Hepatocyte (in vitro differentiated cells): ENCODE data around the gene SASH3. TPM values are rescaled to one million over a fixed set of nuclear protein-coding genes. Genes with fewer than 3 reads are reported as not detected.

Source experiments
- DNase-seq: peaks from one replicate; pipeline ENCODE4 v3.0.0-alpha.2; 2016; ENCODE audit warnings: low spot score
- H2AFZ ChIP-seq: fragments of 200-600 bp; sonication (generic); 2 replicates; pipeline ENCODE4 v1.6.0; 2016; ENCODE audit warnings: antibody characterized with exemption, mild to moderate bottlenecking
- H3K27ac ChIP-seq: fragments of 200-600 bp; sonication (generic); 2 replicates; pipeline ENCODE4 v1.5.1; 2016; ENCODE audit warnings: mild to moderate bottlenecking
- H3K27me3 ChIP-seq: fragments of 200-600 bp; sonication (generic); 2 replicates; pipeline ENCODE4 v1.6.1; 2016
- H3K36me3 ChIP-seq: fragments of 200-600 bp; sonication (generic); replicated peaks from 2 replicates; pipeline ENCODE4 v1.5.1; 2016; ENCODE audit warnings: low read depth; ENCODE audit not compliant: insufficient read depth
- H3K4me1 ChIP-seq: fragments of 200-600 bp; sonication (generic); 2 replicates; pipeline ENCODE4 v1.5.1; 2016; ENCODE audit warnings: mild to moderate bottlenecking, moderate library complexity; ENCODE audit not compliant: insufficient read depth
- H3K4me2 ChIP-seq: fragments of 200-600 bp; sonication (generic); 2 replicates; pipeline ENCODE4 v1.6.0; 2016
- H3K4me3 ChIP-seq: fragments of 200-600 bp; sonication (generic); 2 replicates; pipeline ENCODE4 v1.5.1; 2016; ENCODE audit warnings: mild to moderate bottlenecking
- H3K79me2 ChIP-seq: fragments of 200-600 bp; sonication (generic); 2 replicates; pipeline ENCODE4 v1.6.0; 2017; ENCODE audit warnings: mild to moderate bottlenecking
- H3K9me2 ChIP-seq: fragments of 200-600 bp; sonication (generic); replicated peaks from 2 replicates; pipeline ENCODE4 v1.6.0; 2017; ENCODE audit warnings: mild to moderate bottlenecking; ENCODE audit not compliant: insufficient read depth
- H3K9me3 ChIP-seq: fragments of 200-600 bp; sonication (generic); 2 replicates; pipeline ENCODE4 v1.5.1; 2016; ENCODE audit warnings: low read depth, mild to moderate bottlenecking
- H4K20me1 ChIP-seq: fragments of 200-600 bp; sonication (generic); 2 replicates; pipeline ENCODE4 v1.6.0; 2016; ENCODE audit warnings: mild to moderate bottlenecking; ENCODE audit not compliant: insufficient read depth, poor library complexity, severe bottlenecking
- EZH2 ChIP-seq: fragments of 200-600 bp; sonication (generic); IDR thresholded peaks from 2 replicates; pipeline ENCODE4 v1.6.1; 2016; ENCODE audit warnings: antibody characterized with exemption, mild to moderate bottlenecking, borderline replicate concordance
- EZH2phosphoT487 ChIP-seq: fragments of 200-600 bp; sonication (generic); IDR thresholded peaks from one replicate; pipeline ENCODE4 v1.6.1; 2018; ENCODE audit warnings: antibody characterized with exemption, mild to moderate bottlenecking, low read depth, moderate library complexity; ENCODE audit not compliant: unreplicated experiment, severe bottlenecking
- WGBS: methylation state at CpG from one replicate; pipeline ENCODE4 v1.1.6; 2016; ENCODE audit warnings: low lambda C conversion rate; ENCODE audit errors: missing lambda C conversion rate; 5-methylcytosine and 5-hydroxymethylcytosine counted together
- polyA plus RNA-seq: library from polyadenylated mRNA; unstranded; fragments of >200 nt; fragmentation: Nextera tagmentation; extraction: Ambion mirVana; gene quantifications from 2 replicates; pipeline ENCODE4 v1.2.1, GENCODE V29; 2016
- total RNA-seq: library from RNA; depleted of rRNA; stranded (reverse); fragments of >200 nt; gene quantifications from 2 replicates; pipeline ENCODE4 v1.2.3, GENCODE V29; 2014
- TF ChIP-seq, protein P1 (sequence below): fragments of 200-600 bp; sonication (generic); IDR thresholded peaks from 2 replicates; pipeline ENCODE4 v1.5.1; 2016; ENCODE audit warnings: antibody characterized with exemption, mild to moderate bottlenecking; ENCODE audit not compliant: poor library complexity

Gene SASH3
- total and polyA plus RNA-seq, 2 experiments from 2014 or later, result 0.31 to 0.67 TPM

DNA sequence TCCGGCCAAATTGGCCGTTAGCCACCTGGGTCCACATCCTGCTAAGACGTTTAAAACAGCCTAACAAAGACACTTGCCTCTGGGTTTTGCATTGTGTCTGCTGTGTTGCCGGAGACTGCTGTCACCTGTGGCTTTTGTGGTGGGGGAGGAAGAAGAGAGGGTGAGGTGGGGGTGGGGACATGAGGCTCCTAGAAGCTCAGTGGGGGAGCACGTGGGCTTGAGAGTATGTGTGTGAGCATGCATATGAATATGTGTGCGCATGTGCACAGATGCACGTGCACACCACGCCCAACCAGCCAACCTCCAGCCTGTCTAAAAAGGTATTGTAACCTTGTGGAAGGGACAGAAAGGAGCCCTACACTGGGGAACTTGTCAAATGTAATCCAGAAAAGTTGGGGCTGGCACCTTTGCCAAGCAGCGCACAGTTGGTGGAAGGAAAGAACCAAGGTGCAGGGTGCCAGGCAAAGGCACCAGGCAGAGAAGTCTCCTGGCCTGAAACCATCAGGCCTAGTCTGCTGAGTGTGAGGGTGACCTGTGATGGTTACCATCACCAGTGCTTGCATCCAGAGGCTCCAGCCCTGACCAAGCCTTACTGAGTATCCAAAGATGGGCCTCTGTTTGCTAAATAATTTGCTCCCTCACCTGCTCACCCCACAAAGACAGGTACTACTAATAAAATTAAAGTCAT lies 10.1 kb upstream of the SASH3 start:
- DNase-seq, result no peak

GRCh38 chrX:129771266-129771995 lies 8.3 kb upstream of the SASH3 start:
- Histone ChIP-seq H4K20me1 (no peaks in the 10 kb centered on the region), H3K79me2 (no peaks in the 10 kb centered on the region), H3K4me3 (no peak overlapping the region), H3K27me3 (no peaks in the 10 kb centered on the region), H3K27ac (no peak overlapping the region), H2AFZ (no peak overlapping the region), H3K9me2 (no peaks in the 10 kb centered on the region), H3K9me3 (no peaks in the 10 kb centered on the region), H3K4me2 (no peak overlapping the region), H3K4me1 (peaks cover 3% of the 10 kb centered on the region), H3K36me3 (no peaks in the 10 kb centered on the region)
- 72% methylated on average over 14 of the region's 14 CpGs for WGBS
- no peak for TF ChIP-seq EZH2
- TF ChIP-seq, protein P1, sequence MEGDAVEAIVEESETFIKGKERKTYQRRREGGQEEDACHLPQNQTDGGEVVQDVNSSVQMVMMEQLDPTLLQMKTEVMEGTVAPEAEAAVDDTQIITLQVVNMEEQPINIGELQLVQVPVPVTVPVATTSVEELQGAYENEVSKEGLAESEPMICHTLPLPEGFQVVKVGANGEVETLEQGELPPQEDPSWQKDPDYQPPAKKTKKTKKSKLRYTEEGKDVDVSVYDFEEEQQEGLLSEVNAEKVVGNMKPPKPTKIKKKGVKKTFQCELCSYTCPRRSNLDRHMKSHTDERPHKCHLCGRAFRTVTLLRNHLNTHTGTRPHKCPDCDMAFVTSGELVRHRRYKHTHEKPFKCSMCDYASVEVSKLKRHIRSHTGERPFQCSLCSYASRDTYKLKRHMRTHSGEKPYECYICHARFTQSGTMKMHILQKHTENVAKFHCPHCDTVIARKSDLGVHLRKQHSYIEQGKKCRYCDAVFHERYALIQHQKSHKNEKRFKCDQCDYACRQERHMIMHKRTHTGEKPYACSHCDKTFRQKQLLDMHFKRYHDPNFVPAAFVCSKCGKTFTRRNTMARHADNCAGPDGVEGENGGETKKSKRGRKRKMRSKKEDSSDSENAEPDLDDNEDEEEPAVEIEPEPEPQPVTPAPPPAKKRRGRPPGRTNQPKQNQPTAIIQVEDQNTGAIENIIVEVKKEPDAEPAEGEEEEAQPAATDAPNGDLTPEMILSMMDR, result no peak
- DNase-seq, result no peak

More for the DNA sequence above, 10.1 kb upstream of the SASH3 start:
- no peak overlapping the region for H3K27ac ChIP-seq
- H3K9me3 ChIP-seq, result no peaks in the 10 kb centered on the region
- H3K4me1 ChIP-seq, result peaks cover 3% of the 10 kb centered on the region
- H4K20me1 ChIP-seq, result no peaks in the 10 kb centered on the region
- H3K79me2 ChIP-seq, result no peaks in the 10 kb centered on the region
- H3K4me2 ChIP-seq, result no peak overlapping the region
- no peak for TF ChIP-seq EZH2phosphoT487
- TF ChIP-seq, protein P1, result no peak
- TF ChIP-seq EZH2, result no peak
- no peaks in the 10 kb centered on the region for H3K36me3 ChIP-seq
- WGBS, result 84% methylated on average over 8 of the region's 9 CpGs
- H3K4me3 ChIP-seq, result no peak overlapping the region
- H3K27me3 ChIP-seq, result no peaks in the 10 kb centered on the region
- H3K9me2 ChIP-seq, result no peaks in the 10 kb centered on the region
- H2AFZ ChIP-seq, result no peak overlapping the region

DNA sequence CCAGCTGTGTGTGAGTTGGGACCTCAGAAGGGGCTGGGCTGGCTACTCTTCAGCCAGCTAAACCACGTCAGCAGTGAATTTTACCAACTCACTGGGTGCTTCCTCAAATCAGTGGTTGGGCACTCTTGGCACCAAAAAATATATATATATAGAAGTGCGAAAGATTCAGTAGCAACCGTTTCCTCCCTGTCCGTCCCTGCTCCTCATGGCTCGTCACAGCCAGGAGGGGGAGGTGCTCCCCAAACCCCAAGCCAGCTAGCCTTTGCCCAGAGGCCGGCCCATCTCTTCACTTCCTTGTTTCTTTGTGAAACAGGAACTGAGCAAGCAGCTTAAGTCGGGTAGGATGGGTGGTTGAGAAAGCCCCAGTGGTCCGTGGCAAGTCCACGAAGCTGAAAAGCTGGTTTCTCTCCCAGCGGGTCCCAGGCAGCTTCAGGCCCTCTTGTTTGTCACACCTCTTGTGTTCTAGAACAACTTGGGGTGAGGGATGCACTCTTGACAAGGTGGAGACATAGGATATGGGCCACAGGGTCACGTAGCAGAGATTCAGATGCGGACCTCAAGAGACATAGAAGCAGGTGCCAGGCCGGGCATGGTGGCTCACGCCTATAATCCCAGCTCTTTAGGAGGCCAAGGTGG lies 6.8 kb upstream of the SASH3 start:
- Histone ChIP-seq H2AFZ (no peak overlapping the region), H3K79me2 (no peaks in the 10 kb centered on the region), H3K4me1 (peaks cover 3% of the 10 kb centered on the region), H3K9me2 (no peaks in the 10 kb centered on the region), H3K9me3 (no peaks in the 10 kb centered on the region), H4K20me1 (no peaks in the 10 kb centered on the region), H3K4me3 (no peak overlapping the region), H3K4me2 (no peak overlapping the region), H3K36me3 (no peaks in the 10 kb centered on the region), H3K27me3 (no peaks in the 10 kb centered on the region), H3K27ac (peak overlapping the region; percentile 60)
- no peak for TF ChIP-seq EZH2
- TF ChIP-seq, protein P1, result no peak
- no peak for TF ChIP-seq EZH2phosphoT487
- WGBS, result 84% methylated on average over 14 of the region's 14 CpGs
- DNase-seq, result no peak
